Coronary artery (tissue), 2 donors: Measurements from ENCODE around the gene CCDC47.

Experiments
- DNase-seq: peaks from one replicate; pipeline ENCODE4 v3.0.0-alpha.2; 2017; ENCODE audit warnings: low spot score
- H3K27ac ChIP-seq, 2 donors: fragments of 200-600 bp; sonication (generic); one replicate each; pipeline ENCODE4 v1.5.1; 2016 to 2019
- H3K4me3 ChIP-seq: fragments of 200-600 bp; sonication (generic); 2 replicates; pipeline ENCODE4 v1.5.1; 2016; ENCODE audit warnings: mild to moderate bottlenecking, moderate library complexity
- CTCF ChIP-seq: fragments of 200-600 bp; sonication (generic); IDR thresholded peaks from one replicate; pipeline ENCODE4 v1.5.1; 2019; ENCODE audit warnings: antibody characterized with exemption

CCDC47 gene

GRCh38 chr17:63773272-63774140 lies at the start of gene CCDC47:
TSS of gene CCDC47 (minus strand) at chr17:63773597. CDS start at chr17:63766175, 7,422 bp downstream.
- TF ChIP-seq CTCF, result no peak
- Histone ChIP-seq H3K4me3 (peak within 1 kb of the TSS; percentile 98), H3K27ac (peak within 1 kb of the TSS; percentile 86 to 99)
- peak; percentile 100 for DNase-seq

GRCh38 chr17:63822537-63822936 lies 49.1 kb upstream of the CCDC47 start:
- H3K27ac ChIP-seq, result no peak overlapping the region
- no peak overlapping the region for H3K4me3 ChIP-seq
- no peak for DNase-seq
- TF ChIP-seq CTCF, result no peak

- Histone ChIP-seq H3K27ac (no peak overlapping the region), H3K4me3 (no peak overlapping the region)
- no peak for DNase-seq
- no peak for TF ChIP-seq CTCF
Observed at GRCh38 chr17:63821804-63822203, 48.4 kb upstream of the CCDC47 start.

- no peak overlapping the region for H3K27ac ChIP-seq
- no peak for TF ChIP-seq CTCF
- no peak overlapping the region for H3K4me3 ChIP-seq
- DNase-seq, result no peak
Observed at GRCh38 chr17:63820963-63821561, 47.7 kb upstream of the CCDC47 start.

GRCh38 chr17:63819585-63820537 lies 46.5 kb upstream of the CCDC47 start:
- Histone ChIP-seq H3K27ac (no peak overlapping the region), H3K4me3 (no peak overlapping the region)
- DNase-seq, result no peak
- TF ChIP-seq CTCF, result no peak

- H3K27ac ChIP-seq, result no peak overlapping the region
Observed at GRCh38 chr17:63819131-63819530, 45.7 kb upstream of the CCDC47 start.

More at GRCh38 chr17:63819131-63819530, 45.7 kb upstream of the CCDC47 start:
- no peak overlapping the region for H3K4me3 ChIP-seq
- no peak for DNase-seq
- no peak for TF ChIP-seq CTCF
